Astrocyte (in vitro differentiated cells and primary cell): ENCODE measurements around the gene ATRNL1.

Experiments used
- EZH2 ChIP-seq: IDR thresholded peaks from 2 replicates; pipeline ENCODE4 v1.6.1; 2012; ENCODE audit warnings: mild to moderate bottlenecking, low read length, inconsistent platforms; ENCODE audit not compliant: insufficient read depth
- TF ChIP-seq, protein P1 (sequence below): IDR thresholded peaks from 2 replicates; pipeline ENCODE4 v1.5.1; 2011; ENCODE audit warnings: low read depth, mild to moderate bottlenecking, inconsistent platforms, low read length, moderate library complexity; ENCODE audit not compliant: insufficient read depth

DNA sequence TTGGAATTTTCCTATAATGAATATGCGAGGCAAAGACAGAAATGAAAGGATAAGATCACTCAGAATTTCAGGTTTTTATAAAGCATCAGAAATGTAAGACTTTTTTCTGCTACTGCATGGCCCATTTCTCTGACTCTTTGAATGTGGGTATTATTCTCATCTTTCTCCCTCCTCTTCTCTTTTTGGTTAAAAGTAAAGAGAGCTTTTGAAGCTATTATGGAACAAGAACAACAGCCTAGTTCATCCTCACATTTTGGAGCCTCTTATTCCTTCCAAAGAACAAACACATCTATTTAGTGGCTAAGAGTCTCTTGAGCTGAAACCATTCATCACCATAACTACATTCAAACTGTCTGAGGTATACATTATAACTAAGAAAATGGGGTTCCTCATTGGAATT, 19.4 kb upstream of the ATRNL1 start:
- TF ChIP-seq EZH2 = no peak
- TF ChIP-seq, protein P1, sequence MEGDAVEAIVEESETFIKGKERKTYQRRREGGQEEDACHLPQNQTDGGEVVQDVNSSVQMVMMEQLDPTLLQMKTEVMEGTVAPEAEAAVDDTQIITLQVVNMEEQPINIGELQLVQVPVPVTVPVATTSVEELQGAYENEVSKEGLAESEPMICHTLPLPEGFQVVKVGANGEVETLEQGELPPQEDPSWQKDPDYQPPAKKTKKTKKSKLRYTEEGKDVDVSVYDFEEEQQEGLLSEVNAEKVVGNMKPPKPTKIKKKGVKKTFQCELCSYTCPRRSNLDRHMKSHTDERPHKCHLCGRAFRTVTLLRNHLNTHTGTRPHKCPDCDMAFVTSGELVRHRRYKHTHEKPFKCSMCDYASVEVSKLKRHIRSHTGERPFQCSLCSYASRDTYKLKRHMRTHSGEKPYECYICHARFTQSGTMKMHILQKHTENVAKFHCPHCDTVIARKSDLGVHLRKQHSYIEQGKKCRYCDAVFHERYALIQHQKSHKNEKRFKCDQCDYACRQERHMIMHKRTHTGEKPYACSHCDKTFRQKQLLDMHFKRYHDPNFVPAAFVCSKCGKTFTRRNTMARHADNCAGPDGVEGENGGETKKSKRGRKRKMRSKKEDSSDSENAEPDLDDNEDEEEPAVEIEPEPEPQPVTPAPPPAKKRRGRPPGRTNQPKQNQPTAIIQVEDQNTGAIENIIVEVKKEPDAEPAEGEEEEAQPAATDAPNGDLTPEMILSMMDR = no peak
